ENCODE data around the gene OR6Q1. TPM values are rescaled to one million over a fixed set of nuclear protein-coding genes. Genes with fewer than 3 reads are reported as not detected.

The OR6Q1 gene
- total and polyA plus RNA-seq, 2 experiments from 2014 or later = not detected

GRCh38 chr11:58058276-58059006, 27.7 kb downstream of the OR6Q1 start:
- Histone ChIP-seq H3K36me3 (replicated peaks; ENCODE audit: insufficient read depth, low read depth) (no peaks in the 10 kb centered on the region), H3K27me3 (no peaks in the 10 kb centered on the region), H3K4me3 (no peak overlapping the region), H4K20me1 (ENCODE audit: insufficient read depth, poor library complexity, severe bottlenecking) (no peaks in the 10 kb centered on the region), H3K79me2 (no peaks in the 10 kb centered on the region), H3K4me2 (no peak overlapping the region), H2AFZ (peak overlapping the region; percentile 13), H3K9me2 (replicated peaks; ENCODE audit: insufficient read depth) (no peaks in the 10 kb centered on the region), H3K9me3 (ENCODE audit: low read depth) (no peaks in the 10 kb centered on the region), H3K4me1 (ENCODE audit: insufficient read depth) (peaks cover 21% of the 10 kb centered on the region), H3K27ac (peak overlapping the region; percentile 81)
- no peak for TF ChIP-seq CTCF (IDR thresholded peaks at IDR 0.05; ENCODE audit: poor library complexity)
- no peak for TF ChIP-seq EZH2 (IDR thresholded peaks at IDR 0.05; ENCODE audit: borderline replicate concordance)
- no peak for TF ChIP-seq EZH2phosphoT487 (IDR thresholded peaks at IDR 0.05; ENCODE audit: low read depth, severe bottlenecking, unreplicated experiment)
- DNase-seq (ENCODE audit: low spot score) = no peak
- WGBS (ENCODE audit: low lambda C conversion rate, missing lambda C conversion rate) = 75% methylated on average over 12 of the region's 13 CpGs

GRCh38 chr11:58059007-58059350, 28.2 kb downstream of the OR6Q1 start:
- Histone ChIP-seq H3K9me3 (ENCODE audit: low read depth) (no peaks in the 10 kb centered on the region), H3K27ac (peak overlapping the region; percentile 81), H3K79me2 (no peaks in the 10 kb centered on the region), H3K4me2 (no peak overlapping the region), H3K9me2 (replicated peaks; ENCODE audit: insufficient read depth) (no peaks in the 10 kb centered on the region), H3K27me3 (no peaks in the 10 kb centered on the region), H3K4me1 (ENCODE audit: insufficient read depth) (peaks cover 21% of the 10 kb centered on the region), H4K20me1 (ENCODE audit: insufficient read depth, poor library complexity, severe bottlenecking) (no peaks in the 10 kb centered on the region), H2AFZ (no peak overlapping the region), H3K36me3 (replicated peaks; ENCODE audit: insufficient read depth, low read depth) (no peaks in the 10 kb centered on the region), H3K4me3 (no peak overlapping the region)
- 28% methylated on average over 4 of the region's 4 CpGs for WGBS (ENCODE audit: low lambda C conversion rate, missing lambda C conversion rate)
- TF ChIP-seq EZH2phosphoT487 (IDR thresholded peaks at IDR 0.05; ENCODE audit: low read depth, severe bottlenecking, unreplicated experiment) (no peak), EZH2 (IDR thresholded peaks at IDR 0.05; ENCODE audit: borderline replicate concordance) (no peak), CTCF (IDR thresholded peaks at IDR 0.05; ENCODE audit: poor library complexity) (no peak)
- DNase-seq (ENCODE audit: low spot score) = peak; percentile 67

GRCh38 chr11:58060535-58060934, 29.8 kb downstream of the OR6Q1 start:
- H3K4me2 ChIP-seq = no peak overlapping the region
- no peak for DNase-seq (ENCODE audit: low spot score)
- H3K36me3 ChIP-seq (replicated peaks; ENCODE audit: insufficient read depth, low read depth) = no peaks in the 10 kb centered on the region
- H3K27ac ChIP-seq = peak overlapping the region; percentile 41
- H3K79me2 ChIP-seq = no peaks in the 10 kb centered on the region
- no peaks in the 10 kb centered on the region for H3K9me2 ChIP-seq (replicated peaks; ENCODE audit: insufficient read depth)
- no peak overlapping the region for H2AFZ ChIP-seq
- no peaks in the 10 kb centered on the region for H3K27me3 ChIP-seq
- TF ChIP-seq EZH2phosphoT487 (IDR thresholded peaks at IDR 0.05; ENCODE audit: low read depth, severe bottlenecking, unreplicated experiment) (no peak), CTCF (IDR thresholded peaks at IDR 0.05; ENCODE audit: poor library complexity) (no peak), EZH2 (IDR thresholded peaks at IDR 0.05; ENCODE audit: borderline replicate concordance) (no peak)
- WGBS (ENCODE audit: low lambda C conversion rate, missing lambda C conversion rate) = 94% methylated on average over 3 of the region's 3 CpGs
- no peaks in the 10 kb centered on the region for H3K9me3 ChIP-seq (ENCODE audit: low read depth)
- H3K4me3 ChIP-seq = no peak overlapping the region
- H4K20me1 ChIP-seq (ENCODE audit: insufficient read depth, poor library complexity, severe bottlenecking) = no peaks in the 10 kb centered on the region
- H3K4me1 ChIP-seq (ENCODE audit: insufficient read depth) = peaks cover 21% of the 10 kb centered on the region

Data from hepatocyte (in vitro differentiated cells).